Measurements from ENCODE around the gene FAM32A. TPM values are rescaled to one million over a fixed set of nuclear protein-coding genes. Genes with fewer than 3 reads are reported as not detected.
A peak's percentile ranks its signal among the peaks of the same experiment; 100 is the strongest.

Gene FAM32A
- total RNA-seq, 2 experiments from 2014 or later, result 38.2 to 41.9 TPM

DNA sequence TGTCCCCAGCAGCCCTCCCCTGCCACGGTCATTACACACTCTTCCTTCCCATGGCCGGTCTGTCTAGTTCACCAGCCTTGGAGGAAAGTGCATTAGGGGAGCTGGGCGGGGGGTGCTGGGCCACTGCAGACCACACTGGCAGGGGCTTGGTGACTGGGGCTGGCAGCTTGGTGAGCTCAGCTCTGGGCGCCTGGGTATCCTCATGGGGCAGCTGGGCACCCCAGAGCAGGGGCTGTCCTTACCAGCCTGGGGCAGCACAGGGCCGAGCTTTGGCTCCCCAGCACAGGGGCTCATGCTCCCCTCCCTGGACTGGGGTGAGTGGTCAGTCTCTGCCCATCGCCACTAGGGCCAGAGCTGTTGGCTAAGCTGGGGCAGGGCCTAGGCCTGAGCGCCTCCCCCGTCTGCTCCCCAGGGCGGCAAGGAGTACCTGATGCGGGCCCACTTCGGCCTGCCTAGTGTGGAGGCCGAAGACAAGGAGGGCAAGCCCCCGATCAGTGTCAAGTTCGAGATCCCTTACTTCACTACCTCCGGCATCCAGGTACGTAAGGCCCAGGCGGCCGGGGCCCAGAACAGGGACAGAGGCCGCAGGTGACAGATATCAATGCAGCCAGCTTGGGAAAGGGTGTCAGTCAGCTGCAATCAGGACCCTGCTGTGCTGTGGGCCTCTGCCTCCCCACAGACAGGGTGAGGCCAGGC, 48.0 kb downstream of the FAM32A start:
- no peak overlapping the region for H3K4me3 Mint-ChIP-seq
- CTCF ChIA-PET, result no interaction called here
- H3K4me1 Mint-ChIP-seq (ENCODE audit: low read depth), result peaks cover 22% of the 10 kb centered on the region
- peaks cover 10% of the 10 kb centered on the region for H3K9me3 Mint-ChIP-seq
- intact Hi-C loops (cut with micrococcal nuclease), result no loop called here
- H3K27me3 Mint-ChIP-seq (ENCODE audit: low read depth), result no peaks in the 10 kb centered on the region
- no peak for DNase-seq
- peaks cover 41% of the 10 kb centered on the region for H3K36me3 Mint-ChIP-seq (ENCODE audit: low read depth)
- H3K27ac Mint-ChIP-seq, result no peak overlapping the region

DNA sequence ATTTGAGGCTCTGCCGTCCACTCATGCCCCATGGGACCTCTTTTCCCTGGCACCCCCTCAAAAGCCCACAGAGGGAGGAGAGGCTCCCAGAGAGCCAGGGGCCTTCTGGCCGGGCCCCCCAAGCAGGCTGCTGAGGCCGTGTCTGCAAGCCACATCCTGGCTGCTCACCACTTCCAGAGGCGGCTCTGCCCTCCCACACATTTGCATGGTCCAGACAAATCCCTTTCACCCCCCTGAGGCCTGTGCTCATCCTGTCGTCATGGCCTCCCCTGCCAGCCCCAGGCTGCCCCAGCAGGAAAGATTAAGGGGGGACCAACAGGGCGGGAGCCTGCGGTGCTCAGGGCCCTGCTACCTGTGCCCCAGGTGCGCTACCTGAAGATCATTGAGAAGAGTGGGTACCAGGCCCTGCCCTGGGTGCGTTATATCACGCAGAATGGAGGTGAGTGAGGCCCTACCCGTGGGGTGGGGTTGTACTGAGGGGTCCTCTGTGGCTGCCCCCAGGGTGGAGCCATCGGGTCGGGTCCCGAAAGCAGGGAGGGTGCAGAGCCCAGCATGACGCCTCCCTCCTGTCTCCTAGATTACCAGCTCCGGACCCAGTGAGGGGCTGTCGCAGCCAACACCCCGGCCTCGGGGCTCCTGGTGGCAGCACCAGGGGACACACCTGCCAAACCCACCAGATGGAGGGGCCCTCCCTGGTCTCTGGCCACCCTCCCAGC, 48.8 kb downstream of the FAM32A start:
- no peak for DNase-seq
- intact Hi-C loops (cut with micrococcal nuclease), result no loop called here
- CTCF ChIA-PET, result no interaction called here
- Mint-ChIP-seq H3K27ac (no peak overlapping the region), H3K27me3 (ENCODE audit: low read depth) (no peaks in the 10 kb centered on the region), H3K9me3 (peaks cover 10% of the 10 kb centered on the region), H3K4me1 (ENCODE audit: low read depth) (peaks cover 30% of the 10 kb centered on the region), H3K4me3 (no peak overlapping the region), H3K36me3 (ENCODE audit: low read depth) (peaks cover 41% of the 10 kb centered on the region)

DNA sequence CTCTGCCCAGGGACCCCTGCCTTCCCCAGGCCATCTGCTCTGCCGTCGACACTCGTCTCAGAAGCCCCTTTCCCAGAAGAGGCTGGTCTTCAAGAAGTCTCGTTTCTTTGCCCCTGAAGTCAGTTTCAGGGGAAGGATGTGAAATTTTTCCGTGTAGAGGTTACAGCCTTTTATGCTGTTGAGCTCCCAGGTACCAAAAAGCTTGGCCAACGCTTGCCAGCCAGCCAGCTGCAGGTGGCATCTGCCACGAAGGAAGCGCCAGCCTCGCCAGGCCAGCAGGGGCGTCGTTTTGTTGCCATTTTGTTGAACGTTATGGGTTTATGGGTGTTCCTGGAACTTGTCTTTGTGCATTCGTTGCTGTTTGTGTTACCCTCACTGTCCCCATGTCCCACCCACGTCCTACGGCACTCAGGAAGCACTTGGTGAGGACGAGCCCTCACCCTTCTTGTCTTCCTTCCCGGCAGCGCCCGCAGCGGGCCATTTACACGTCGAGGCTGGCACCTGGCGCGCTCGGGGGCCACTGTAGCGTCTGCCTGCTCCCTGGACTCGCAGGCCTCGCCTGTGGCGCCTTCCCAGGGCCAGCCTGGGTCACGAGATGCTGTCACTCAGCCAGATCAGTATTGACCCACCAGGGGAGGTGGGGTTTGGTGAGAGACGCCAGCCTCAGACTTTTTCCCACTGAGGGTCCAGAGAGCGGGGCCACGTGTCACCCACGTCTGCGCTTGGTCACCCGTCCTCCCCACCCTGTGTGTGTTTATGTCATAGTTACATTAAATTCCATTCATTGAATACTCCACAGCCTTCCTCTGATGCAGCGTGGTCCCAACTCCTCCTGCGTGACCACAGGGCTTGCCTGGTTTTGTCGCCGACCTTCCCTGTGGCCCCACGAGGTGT, 49.6 kb downstream of the FAM32A start:
- intact Hi-C loops (cut with micrococcal nuclease), result no loop called here
- no peak overlapping the region for H3K4me3 Mint-ChIP-seq
- CTCF ChIA-PET, result interaction anchor here (0.8 kb wide), 2 partner anchors 12 to 139 kb away, joined by 3 read pairs; no protein-coding TSS in a partner anchor
- H3K4me1 Mint-ChIP-seq (ENCODE audit: low read depth), result peaks cover 32% of the 10 kb centered on the region
- no peak for DNase-seq
- H3K27me3 Mint-ChIP-seq (ENCODE audit: low read depth), result no peaks in the 10 kb centered on the region
- peak overlapping the region; percentile 19 for H3K27ac Mint-ChIP-seq
- peaks cover 35% of the 10 kb centered on the region for H3K36me3 Mint-ChIP-seq (ENCODE audit: low read depth)
- H3K9me3 Mint-ChIP-seq, result peaks cover 10% of the 10 kb centered on the region

DNA sequence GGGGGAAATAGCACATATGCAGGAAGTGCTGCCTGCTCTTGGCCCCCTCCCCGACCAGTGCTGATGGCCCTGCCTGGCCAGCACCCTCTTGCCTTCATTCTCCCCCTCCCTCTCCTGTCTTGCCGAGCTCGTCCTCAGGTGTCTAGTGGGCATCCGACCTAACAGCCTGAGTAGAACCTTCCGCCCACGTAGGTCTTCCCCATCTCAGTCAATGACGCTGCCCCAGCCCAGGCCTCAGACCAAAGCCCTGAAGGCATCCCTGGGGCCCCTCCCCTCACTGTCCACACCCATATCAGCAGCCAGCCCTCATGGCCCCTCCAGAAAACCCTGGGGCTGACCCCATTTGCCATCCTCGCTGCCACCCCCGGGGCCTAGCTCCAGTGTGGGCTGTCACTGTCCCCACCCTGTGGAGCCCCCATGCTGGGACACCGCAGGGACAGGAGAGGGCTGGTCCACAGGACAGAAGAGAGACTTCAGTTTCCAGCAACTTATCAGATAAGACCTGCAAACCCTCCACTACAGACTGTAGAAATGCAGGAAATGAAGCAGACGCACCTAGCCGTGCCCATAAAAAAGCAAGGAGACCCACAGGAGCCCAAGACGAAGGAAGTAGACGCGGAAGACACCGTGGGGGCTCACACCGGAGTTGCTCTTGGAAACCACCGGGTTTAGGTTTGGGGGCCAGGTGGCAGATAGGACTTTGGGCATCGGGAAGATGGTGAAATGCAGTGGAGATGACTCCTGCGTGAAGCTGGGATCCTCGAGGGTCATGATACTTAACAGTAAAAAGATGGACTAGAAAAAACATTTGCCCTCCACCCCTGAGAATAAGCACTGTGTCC, 50.8 kb downstream of the FAM32A start:
- CTCF ChIA-PET, result interaction anchor here (0.8 to 4.1 kb wide), 3 partner anchors 11 to 137 kb away, joined by 3 to 16 read pairs (median 3); no protein-coding TSS in a partner anchor
- Mint-ChIP-seq H3K36me3 (ENCODE audit: low read depth) (peaks cover 33% of the 10 kb centered on the region), H3K4me3 (no peak overlapping the region), H3K4me1 (ENCODE audit: low read depth) (peaks cover 34% of the 10 kb centered on the region), H3K27me3 (ENCODE audit: low read depth) (no peaks in the 10 kb centered on the region), H3K9me3 (peaks cover 10% of the 10 kb centered on the region), H3K27ac (peak overlapping the region; percentile 10)
- intact Hi-C loops (cut with micrococcal nuclease), result no loop called here
- DNase-seq, result no peak

Other genes with a start within 250 kb of the FAM32A start
- gene OR10H4, start 236.4 kb upstream of the FAM32A start, total RNA-seq, result not detected
- 100 to 1,000 TPM; 240 to 254 TPM for gene TPM4, start 108.9 kb upstream of the FAM32A start, total RNA-seq
- 10 to 100 TPM; 90.5 to 95.2 TPM for gene RAB8A, start 73.5 kb upstream of the FAM32A start, total RNA-seq
- gene HSH2D, start 41.7 kb upstream of the FAM32A start, total RNA-seq, result 10 to 100 TPM; 18.3 to 20.7 TPM
- gene CIB3, start 11.9 kb upstream of the FAM32A start, total RNA-seq, result not detected
- gene AP1M1, start 12.5 kb downstream of the FAM32A start, total RNA-seq, result 100 to 1,000 TPM; 113 to 123 TPM
- gene KLF2, start 139.4 kb downstream of the FAM32A start, total RNA-seq, result under 1 TPM; 0.22 to 0.69 TPM